GM12892 (cell line): ENCODE measurements around the gene PEX7.
"Not testable (repeated sequence)": the region's sequence is repeated elsewhere in the genome, so short reads cannot be mapped to it uniquely, and the experiment has no call there.

Experiments
- DNase-seq: peaks from one replicate; pipeline ENCODE4 v3.0.0; 2011; ENCODE audit not compliant: insufficient read length
- FAIRE-seq: peaks from 2 replicates; lab custom pipeline; 2011; peaks lifted over from hg19 to GRCh38; lab: Jason Lieb, UNC
- POLR2A ChIP-seq: IDR thresholded peaks from 2 replicates; pipeline ENCODE4 v1.6.1; 2011; ENCODE audit warnings: low read depth, low read length, control low read depth
- POLR2AphosphoS5 ChIP-seq: IDR thresholded peaks from 2 replicates; pipeline ENCODE4 v1.6.1; 2011; ENCODE audit warnings: low read depth, low read length, control low read depth
- TAF1 ChIP-seq: IDR thresholded peaks from 2 replicates; pipeline ENCODE4 v1.6.1; 2011; ENCODE audit warnings: low read depth, mild to moderate bottlenecking, control low read depth, low read length, borderline replicate concordance

PEX7 gene

GRCh38 chr6:136923116-136923953, 100.9 kb downstream of the PEX7 start:
- no peak for DNase-seq
- TF ChIP-seq POLR2AphosphoS5: no peak
- no peak for TF ChIP-seq POLR2A
- TF ChIP-seq TAF1: no peak
- FAIRE-seq: no peak

- FAIRE-seq: no peak
- TF ChIP-seq POLR2A: no peak
- no peak for TF ChIP-seq POLR2AphosphoS5
- TF ChIP-seq TAF1: no peak
- DNase-seq: no peak
Measured at GRCh38 chr6:136923954-136924673, 101.7 kb downstream of the PEX7 start.

GRCh38 chr6:136926383-136926782, 104.0 kb downstream of the PEX7 start:
- DNase-seq (no peak), FAIRE-seq (no peak)
- no peak for TF ChIP-seq POLR2AphosphoS5
- TF ChIP-seq TAF1: no peak
- no peak for TF ChIP-seq POLR2A

GRCh38 chr6:136927292-136927691, 104.9 kb downstream of the PEX7 start:
- no peak for FAIRE-seq
- no peak for DNase-seq

GRCh38 chr6:136930528-136930927, 108.1 kb downstream of the PEX7 start:
- no peak for TF ChIP-seq POLR2AphosphoS5
- no peak for TF ChIP-seq POLR2A
- no peak for TF ChIP-seq TAF1
- DNase-seq (no peak), FAIRE-seq (no peak)

More at GRCh38 chr6:136927292-136927691, 104.9 kb downstream of the PEX7 start:
- TF ChIP-seq TAF1 (no peak), POLR2AphosphoS5 (no peak), POLR2A (no peak)

- no peak for TF ChIP-seq TAF1
- TF ChIP-seq POLR2AphosphoS5: no peak
- no peak for TF ChIP-seq POLR2A
- DNase-seq (no peak), FAIRE-seq (no peak)
Measured at GRCh38 chr6:136932599-136932998, 110.2 kb downstream of the PEX7 start.

GRCh38 chr6:136945072-136945471, 122.7 kb downstream of the PEX7 start:
- DNase-seq: no peak
- TF ChIP-seq POLR2A (no peak), TAF1 (no peak), POLR2AphosphoS5 (no peak)
- FAIRE-seq: no peak

GRCh38 chr6:136945711-136946121, 123.3 kb downstream of the PEX7 start:
- TF ChIP-seq POLR2AphosphoS5 (no peak), POLR2A (no peak), TAF1 (no peak)
- DNase-seq (no peak), FAIRE-seq (no peak)

GRCh38 chr6:136947037-136947436, 124.6 kb downstream of the PEX7 start:
- TF ChIP-seq POLR2A (no peak), TAF1 (no peak), POLR2AphosphoS5 (no peak)
- DNase-seq (no peak), FAIRE-seq (no peak)

- FAIRE-seq, DNase-seq: not testable (repeated sequence)
Measured at GRCh38 chr6:136949957-136950356, 127.6 kb downstream of the PEX7 start.

GRCh38 chr6:136950436-136951126, 128.2 kb downstream of the PEX7 start:
- FAIRE-seq: no peak

More at GRCh38 chr6:136950436-136951126, 128.2 kb downstream of the PEX7 start:
- TF ChIP-seq POLR2AphosphoS5 (no peak), TAF1 (no peak), POLR2A (no peak)
- no peak for DNase-seq
